IPS DF 6.9 (cell line): ENCODE results near the gene CCDC85C.

Experiments
- DNase-seq: peaks from one replicate; pipeline ENCODE4 v3.0.0-alpha.2; 2013; ENCODE audit warnings: low read depth, low spot score
- H3K27ac ChIP-seq: one replicate; pipeline ENCODE4 v1.5.1; 2013; ENCODE audit warnings: low read length, control low read depth
- H3K27me3 ChIP-seq: 2 replicates; pipeline ENCODE4 v1.6.1; 2013; ENCODE audit warnings: mild to moderate bottlenecking, low read length; ENCODE audit not compliant: control insufficient read depth, insufficient read depth
- H3K36me3 ChIP-seq: 2 replicates; pipeline ENCODE4 v1.6.1; 2013; ENCODE audit warnings: low read length; ENCODE audit not compliant: control insufficient read depth, insufficient read depth
- H3K4me1 ChIP-seq: 2 replicates; pipeline ENCODE4 v1.6.1; 2013; ENCODE audit warnings: low read length; ENCODE audit not compliant: control insufficient read depth, insufficient read depth
- H3K4me3 ChIP-seq: 2 replicates; pipeline ENCODE4 v1.5.1; 2013; ENCODE audit warnings: mild to moderate bottlenecking, low read length
- H3K9me3 ChIP-seq: 2 replicates; pipeline ENCODE4 v1.6.1; 2013; ENCODE audit warnings: low read length, inconsistent platforms; ENCODE audit not compliant: control insufficient read depth, insufficient read depth
- WGBS: extraction: QIAGEN DNeasy Blood & Tissue Kit; methylation state at CpG from one replicate; pipeline ENCODE4 v1.1.7; 2013; ENCODE audit warnings: mixed read lengths, missing lambda C conversion rate; ENCODE audit not compliant: insufficient read length, insufficient coverage; 5-methylcytosine and 5-hydroxymethylcytosine counted together

Gene CCDC85C

GRCh38 chr14:99519347-99519881 lies 84.6 kb downstream of the CCDC85C start:
- Histone ChIP-seq H3K27me3 (no peaks in the 10 kb centered on the region), H3K27ac (no peak overlapping the region), H3K4me1 (peaks cover 17% of the 10 kb centered on the region), H3K36me3 (peaks cover 2% of the 10 kb centered on the region; the same call in 1 of the 2 replicates), H3K9me3 (no peaks in the 10 kb centered on the region), H3K4me3 (no peak overlapping the region)
- WGBS = no CpG with 5 or more reads among the region's 8 CpGs
- no peak for DNase-seq

DNA sequence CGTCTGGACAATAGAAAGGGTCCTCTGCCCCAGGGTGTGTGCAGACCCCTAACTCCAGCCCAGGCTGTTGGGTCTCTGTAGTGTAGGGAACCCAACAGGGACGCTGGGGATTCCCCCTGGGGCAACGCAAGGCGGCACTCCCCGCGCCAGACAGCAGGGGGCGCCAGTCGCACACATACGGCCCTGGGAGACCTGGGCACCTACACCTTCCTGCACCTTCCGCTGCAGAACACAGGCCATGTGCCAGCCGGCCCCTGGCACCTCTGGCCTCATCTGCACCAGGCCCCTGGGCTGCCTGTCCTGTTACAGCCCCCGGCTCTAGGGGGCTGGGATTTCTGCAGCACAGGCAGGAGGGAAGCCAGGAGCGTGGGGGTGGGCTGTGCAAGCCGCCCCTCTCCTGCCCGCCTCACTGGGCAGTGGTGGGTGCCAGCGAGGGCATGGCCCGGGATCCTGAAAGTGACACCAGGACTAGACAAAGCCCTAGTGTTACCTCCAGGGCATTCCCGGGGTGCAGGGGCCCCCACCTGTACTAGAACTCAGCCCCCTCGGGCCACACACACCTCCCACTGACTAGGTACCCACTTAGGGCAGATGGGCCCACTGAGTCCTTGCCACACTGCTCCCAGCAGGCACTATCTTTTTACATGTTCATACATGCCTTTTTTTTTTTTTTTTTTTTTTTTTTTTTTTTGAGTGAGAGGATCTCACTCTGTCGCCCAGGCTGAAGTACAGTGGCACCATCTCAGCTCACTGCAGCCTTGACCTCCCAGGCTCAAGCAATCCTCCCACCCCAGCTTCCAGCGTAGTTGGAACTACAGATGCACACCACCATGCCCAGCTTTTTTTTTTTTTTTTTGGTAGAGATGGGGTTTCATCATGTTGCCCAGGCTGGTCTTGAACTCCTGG lies 85.3 kb downstream of the CCDC85C start:
- DNase-seq = peak; percentile 48
- no peak overlapping the region for H3K27ac ChIP-seq
- H3K4me1 ChIP-seq = peaks cover 14% of the 10 kb centered on the region

DNA sequence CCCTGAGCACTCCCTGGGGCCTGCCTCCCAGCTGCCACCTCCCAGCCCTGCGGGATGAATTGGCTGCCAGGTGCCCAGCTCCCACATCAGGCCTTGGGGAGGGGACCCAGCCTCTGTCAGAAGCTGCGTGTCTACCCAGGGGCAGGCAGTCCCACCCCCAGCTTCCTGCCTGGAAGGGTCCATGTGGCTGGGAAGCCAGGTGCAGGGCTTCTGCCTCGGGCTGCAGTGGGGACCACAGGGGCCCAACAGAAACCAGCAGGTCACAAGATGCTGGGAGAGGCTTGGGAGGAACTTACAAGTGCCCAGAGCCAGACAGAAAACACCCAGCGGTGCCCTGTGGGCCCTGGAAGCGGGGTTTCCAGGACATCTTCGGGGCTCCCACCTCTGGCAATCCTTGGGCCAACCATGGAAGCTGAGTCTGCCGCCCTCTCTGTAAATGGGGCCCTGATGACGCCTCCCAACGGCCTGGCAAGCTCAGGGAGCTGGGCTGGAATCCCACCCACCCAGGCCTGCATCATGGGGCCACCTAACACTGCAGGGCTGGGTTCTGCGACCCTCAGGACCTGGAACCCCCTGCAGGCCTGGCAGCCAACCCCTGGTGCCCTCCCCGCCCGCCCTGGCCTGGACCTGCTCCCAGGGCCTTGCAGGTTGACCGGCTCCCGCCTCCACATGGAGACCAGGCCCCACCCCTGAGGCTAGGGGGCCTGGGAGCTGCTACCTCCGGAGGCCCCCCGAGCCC lies 86.2 kb downstream of the CCDC85C start:
- no peak overlapping the region for H3K4me3 ChIP-seq
- DNase-seq = no peak
- no CpG with 5 or more reads among the region's 16 CpGs for WGBS
- no peaks in the 10 kb centered on the region for H3K27me3 ChIP-seq
- peaks cover 8% of the 10 kb centered on the region for H3K4me1 ChIP-seq
- peaks cover 2% of the 10 kb centered on the region; the same call in 1 of the 2 replicates for H3K36me3 ChIP-seq
- no peak overlapping the region for H3K27ac ChIP-seq
- no peaks in the 10 kb centered on the region for H3K9me3 ChIP-seq

More for the DNA sequence above, 85.3 kb downstream of the CCDC85C start:
- Histone ChIP-seq H3K27me3 (no peaks in the 10 kb centered on the region), H3K36me3 (peaks cover 2% of the 10 kb centered on the region; the same call in 1 of the 2 replicates), H3K4me3 (no peak overlapping the region), H3K9me3 (no peaks in the 10 kb centered on the region)
- no CpG with 5 or more reads among the region's 21 CpGs for WGBS

GRCh38 chr14:99516871-99517642 lies 87.0 kb downstream of the CCDC85C start:
- no peak overlapping the region for H3K27ac ChIP-seq
- H3K9me3 ChIP-seq = no peaks in the 10 kb centered on the region
- H3K36me3 ChIP-seq = peaks cover 2% of the 10 kb centered on the region; the same call in 1 of the 2 replicates
- H3K27me3 ChIP-seq = no peaks in the 10 kb centered on the region
- DNase-seq = no peak
- WGBS = no CpG with 5 or more reads among the region's 14 CpGs
- H3K4me3 ChIP-seq = no peak overlapping the region
- H3K4me1 ChIP-seq = peaks cover 3% of the 10 kb centered on the region; the same call in 1 of the 2 replicates

DNA sequence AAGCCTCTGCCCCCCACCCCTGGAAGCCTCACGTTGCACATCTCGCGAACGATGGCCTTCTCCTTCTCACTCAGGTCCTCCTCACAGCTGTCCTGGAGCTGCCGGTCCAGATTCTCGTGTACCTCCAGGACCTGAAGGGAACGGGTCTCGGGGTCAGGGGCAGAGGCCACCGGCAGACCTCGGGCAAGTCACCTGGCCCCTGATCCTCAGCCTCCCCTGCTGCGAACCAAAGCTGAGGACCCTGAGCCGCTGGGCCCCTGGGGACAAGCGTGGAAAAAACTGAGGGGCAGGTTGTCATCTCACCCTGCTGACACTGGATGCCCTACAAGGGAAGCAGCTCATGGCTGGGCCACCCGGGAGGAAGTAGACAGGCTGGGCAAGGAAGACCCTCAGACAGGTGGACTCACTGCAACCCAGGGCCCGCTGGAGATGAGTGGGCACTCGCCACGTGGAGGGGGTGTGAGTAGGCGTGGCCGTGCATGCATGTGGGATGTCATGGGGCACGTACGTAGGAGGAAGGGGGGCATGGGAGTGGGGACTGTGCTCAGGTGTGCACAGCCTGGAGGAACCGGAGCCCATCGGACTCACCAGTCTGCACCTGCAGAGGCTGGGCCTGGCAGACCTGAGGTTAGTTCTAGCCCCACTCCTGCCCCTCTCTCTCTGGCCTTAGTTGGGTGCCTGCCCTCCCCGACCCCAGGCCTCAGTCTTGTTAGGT lies 87.7 kb downstream of the CCDC85C start:
- no peak overlapping the region for H3K4me3 ChIP-seq
- no peak for DNase-seq
- peaks cover 2% of the 10 kb centered on the region; the same call in 1 of the 2 replicates for H3K4me1 ChIP-seq
- no peaks in the 10 kb centered on the region for H3K27me3 ChIP-seq
- H3K36me3 ChIP-seq = peaks cover 2% of the 10 kb centered on the region; the same call in 1 of the 2 replicates
- no CpG with 5 or more reads among the region's 24 CpGs for WGBS
- no peaks in the 10 kb centered on the region for H3K9me3 ChIP-seq
- H3K27ac ChIP-seq = no peak overlapping the region

GRCh38 chr14:99515301-99516155 lies 88.5 kb downstream of the CCDC85C start:
- H3K36me3 ChIP-seq = peaks cover 2% of the 10 kb centered on the region; the same call in 1 of the 2 replicates
- H3K4me3 ChIP-seq = no peak overlapping the region
- no peaks in the 10 kb centered on the region for H3K9me3 ChIP-seq
- no peak overlapping the region for H3K27ac ChIP-seq
- DNase-seq = no peak
- no peaks in the 10 kb centered on the region for H3K27me3 ChIP-seq
- WGBS = no CpG with 5 or more reads among the region's 27 CpGs
- H3K4me1 ChIP-seq = peaks cover 2% of the 10 kb centered on the region; the same call in 1 of the 2 replicates

GRCh38 chr14:99514552-99515300 lies 89.3 kb downstream of the CCDC85C start:
- no peak for DNase-seq
- no peak overlapping the region for H3K4me3 ChIP-seq
- H3K27me3 ChIP-seq = no peaks in the 10 kb centered on the region
- H3K27ac ChIP-seq = no peak overlapping the region
- H3K4me1 ChIP-seq = peaks cover 2% of the 10 kb centered on the region; the same call in 1 of the 2 replicates
- H3K9me3 ChIP-seq = no peaks in the 10 kb centered on the region
- no CpG with 5 or more reads among the region's 20 CpGs for WGBS
- peaks cover 2% of the 10 kb centered on the region; the same call in 1 of the 2 replicates for H3K36me3 ChIP-seq

DNA sequence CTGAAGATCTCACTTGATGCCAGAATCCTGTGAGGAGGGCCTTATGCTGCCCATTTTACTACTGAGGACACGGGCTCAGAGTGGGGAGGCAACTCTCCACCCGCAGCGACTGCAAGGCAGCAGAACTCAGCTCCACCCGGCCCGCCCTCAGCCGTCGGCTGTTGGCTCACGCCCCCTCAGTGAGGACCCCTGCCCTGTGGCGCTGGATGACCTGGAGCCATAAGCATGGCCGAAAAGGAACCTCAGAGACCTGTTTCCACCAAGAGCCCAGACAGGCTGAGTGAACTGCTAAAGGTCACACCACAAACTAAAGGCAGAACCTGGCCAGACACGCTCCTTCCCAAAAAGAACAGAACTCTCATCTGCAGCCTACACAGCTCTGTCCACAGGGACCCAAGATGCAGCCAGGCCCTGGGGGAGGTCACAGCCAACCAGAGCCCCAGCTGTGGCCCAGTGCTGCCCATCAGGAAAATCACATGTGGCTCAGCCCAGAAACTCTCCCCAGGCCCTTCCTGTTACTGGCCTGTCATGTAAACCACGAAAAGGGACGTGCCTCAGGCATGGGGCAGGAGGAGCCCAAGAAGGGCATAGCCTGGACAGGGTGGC lies 90.0 kb downstream of the CCDC85C start:
- no CpG with 5 or more reads among the region's 13 CpGs for WGBS
- Histone ChIP-seq H3K4me3 (no peak overlapping the region), H3K4me1 (peaks cover 4% of the 10 kb centered on the region), H3K9me3 (no peaks in the 10 kb centered on the region), H3K36me3 (peaks cover 8% of the 10 kb centered on the region; the same call in 1 of the 2 replicates), H3K27me3 (no peaks in the 10 kb centered on the region), H3K27ac (no peak overlapping the region)
- DNase-seq = no peak
